ENCODE measurements around the gene NFKBIB.

The NFKBIB gene

GRCh38 chr19:38904581-38905539, 5.1 kb downstream of the NFKBIB start:
- in situ Hi-C loops (cut with HindIII; ENCODE audit: low sequenced_read_pairs), result no loop called here

GRCh38 chr19:38905620-38906019, 5.9 kb downstream of the NFKBIB start:
- in situ Hi-C loops (cut with HindIII; ENCODE audit: low sequenced_read_pairs), result no loop called here

GRCh38 chr19:38907227-38907626, 7.5 kb downstream of the NFKBIB start:
- in situ Hi-C loops (cut with HindIII; ENCODE audit: low sequenced_read_pairs), result no loop called here

GRCh38 chr19:38907670-38908069, 7.9 kb downstream of the NFKBIB start:
- in situ Hi-C loops (cut with HindIII; ENCODE audit: low sequenced_read_pairs), result no loop called here

- in situ Hi-C loops (cut with HindIII; ENCODE audit: low sequenced_read_pairs), result no loop called here
Observed at GRCh38 chr19:38908911-38909310, 9.1 kb downstream of the NFKBIB start.

GRCh38 chr19:38910488-38910887, 10.7 kb downstream of the NFKBIB start:
- in situ Hi-C loops (cut with HindIII; ENCODE audit: low sequenced_read_pairs), result no loop called here

GRCh38 chr19:38911388-38912001, 11.7 kb downstream of the NFKBIB start:
- in situ Hi-C loops (cut with HindIII; ENCODE audit: low sequenced_read_pairs), result no loop called here

GRCh38 chr19:38912600-38913514, 13.1 kb downstream of the NFKBIB start:
- in situ Hi-C loops (cut with HindIII; ENCODE audit: low sequenced_read_pairs), result no loop called here

GRCh38 chr19:38913958-38914357, 14.2 kb downstream of the NFKBIB start:
- in situ Hi-C loops (cut with HindIII; ENCODE audit: low sequenced_read_pairs), result no loop called here

- in situ Hi-C loops (cut with HindIII; ENCODE audit: low sequenced_read_pairs), result no loop called here
Observed at GRCh38 chr19:38915329-38916321, 15.9 kb downstream of the NFKBIB start.

GRCh38 chr19:38917516-38917915, 17.7 kb downstream of the NFKBIB start:
- in situ Hi-C loops (cut with HindIII; ENCODE audit: low sequenced_read_pairs), result no loop called here

GRCh38 chr19:38917921-38918491, 18.2 kb downstream of the NFKBIB start:
- in situ Hi-C loops (cut with HindIII; ENCODE audit: low sequenced_read_pairs), result no loop called here

GRCh38 chr19:38918526-38918925, 18.8 kb downstream of the NFKBIB start:
- in situ Hi-C loops (cut with HindIII; ENCODE audit: low sequenced_read_pairs), result no loop called here

GRCh38 chr19:38919837-38920601, 20.2 kb downstream of the NFKBIB start:
- in situ Hi-C loops (cut with HindIII; ENCODE audit: low sequenced_read_pairs), result no loop called here

- in situ Hi-C loops (cut with HindIII; ENCODE audit: low sequenced_read_pairs), result no loop called here
Observed at GRCh38 chr19:38920602-38921419, 21.0 kb downstream of the NFKBIB start.

GRCh38 chr19:38921420-38922274, 21.9 kb downstream of the NFKBIB start:
- in situ Hi-C loops (cut with HindIII; ENCODE audit: low sequenced_read_pairs), result no loop called here

GRCh38 chr19:38922482-38922881, 22.7 kb downstream of the NFKBIB start:
- in situ Hi-C loops (cut with HindIII; ENCODE audit: low sequenced_read_pairs), result no loop called here
